Loucy (cell line): ENCODE data around the gene ZNF708.

Experiments
- H2AFZ ChIP-seq: fragments of 200-600 bp; sonication (generic); 2 replicates; pipeline ENCODE4 v1.6.0; 2016; ENCODE audit warnings: antibody characterized with exemption, mild to moderate bottlenecking, low read length, moderate library complexity
- H3F3A ChIP-seq: fragments of 200-600 bp; 2 replicates; pipeline ENCODE4 v1.6.0; 2016; ENCODE audit warnings: antibody characterized with exemption, low read depth, mild to moderate bottlenecking
- H3K27me3 ChIP-seq: fragments of 200-600 bp; sonication (generic); 2 replicates; pipeline ENCODE4 v1.6.1; 2014; ENCODE audit warnings: low read length, mild to moderate bottlenecking; ENCODE audit not compliant: insufficient read depth, poor library complexity, severe bottlenecking
- H3K36me3 ChIP-seq: fragments of 200-600 bp; sonication (generic); 2 replicates; pipeline ENCODE4 v1.6.1; 2016; ENCODE audit warnings: low read length; ENCODE audit not compliant: insufficient read depth
- H3K4me1 ChIP-seq: fragments of 200-600 bp; sonication (generic); 2 replicates; pipeline ENCODE4 v1.5.1; 2014; ENCODE audit warnings: low read length, mild to moderate bottlenecking; ENCODE audit not compliant: insufficient read depth, poor library complexity, severe bottlenecking
- H3K4me2 ChIP-seq: fragments of 200-600 bp; sonication (generic); 2 replicates; pipeline ENCODE4 v1.6.0; 2014; ENCODE audit warnings: antibody characterized with exemption, low read length, low read depth, mild to moderate bottlenecking; ENCODE audit not compliant: poor library complexity, severe bottlenecking
- H3K4me3 ChIP-seq: fragments of 200-600 bp; sonication (generic); 2 replicates; pipeline ENCODE4 v1.5.1; 2014; ENCODE audit warnings: low read length, mild to moderate bottlenecking, mixed read lengths; ENCODE audit not compliant: poor library complexity, severe bottlenecking
- H3K79me2 ChIP-seq: fragments of 200-600 bp; sonication (generic); 2 replicates; pipeline ENCODE4 v1.6.1; 2014; ENCODE audit warnings: low read length; ENCODE audit not compliant: insufficient read depth
- H3K9ac ChIP-seq: fragments of 200-600 bp; sonication (generic); 2 replicates; pipeline ENCODE4 v1.6.0; 2014; ENCODE audit warnings: mild to moderate bottlenecking, low read depth, low read length, moderate library complexity; ENCODE audit not compliant: poor library complexity, severe bottlenecking
- H3K9me2 ChIP-seq: fragments of 200-600 bp; sonication (generic); replicated peaks from 2 replicates; pipeline ENCODE4 v1.6.1; 2016; ENCODE audit warnings: low read depth, low read length, mixed read lengths
- H3K9me3 ChIP-seq: fragments of 200-600 bp; sonication (generic); 2 replicates; pipeline ENCODE4 v1.6.1; 2014; ENCODE audit warnings: mild to moderate bottlenecking, antibody characterized with exemption, low read length, low read depth; ENCODE audit not compliant: insufficient read depth
- H4K20me1 ChIP-seq: fragments of 200-600 bp; sonication (generic); 2 replicates; pipeline ENCODE4 v1.6.0; 2014; ENCODE audit warnings: antibody characterized with exemption, low read length, mild to moderate bottlenecking; ENCODE audit not compliant: insufficient read depth, poor library complexity, severe bottlenecking
- EZH2phosphoT487 ChIP-seq: fragments of 200-600 bp; IDR thresholded peaks from 2 replicates; pipeline ENCODE4 v1.6.1; 2018; ENCODE audit warnings: antibody characterized with exemption, mild to moderate bottlenecking, moderate library complexity, borderline replicate concordance
- TF ChIP-seq, protein P1 (sequence below): fragments of 200-600 bp; sonication (generic); conservative IDR thresholded peaks from 2 replicates; pipeline ENCODE4 v1.5.1; 2014; ENCODE audit warnings: mild to moderate bottlenecking, antibody characterized with exemption, low read length

ZNF708 gene

DNA sequence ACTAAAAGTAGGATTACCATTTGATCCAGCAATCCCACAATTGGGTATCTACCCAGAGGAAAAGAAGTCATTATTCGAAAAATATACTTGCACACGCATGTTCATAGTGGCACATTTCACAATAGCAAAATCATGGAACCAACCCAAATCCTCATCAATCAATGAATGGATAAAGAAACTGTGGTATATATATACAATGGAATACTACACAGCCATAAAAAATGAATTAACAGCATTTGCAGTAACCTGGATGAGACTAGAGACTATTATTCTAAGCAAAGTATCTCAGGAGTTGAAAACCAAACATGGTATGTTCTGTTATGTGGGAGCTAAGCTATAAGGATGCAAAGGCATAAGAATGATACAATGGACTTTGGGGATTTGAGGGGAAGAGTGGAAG lies 3.0 kb downstream of the ZNF708 start:
- peak overlapping the region; percentile 58 for H3K4me3 ChIP-seq
- peaks cover 76% of the 10 kb centered on the region for H3K79me2 ChIP-seq
- TF ChIP-seq, protein P1, sequence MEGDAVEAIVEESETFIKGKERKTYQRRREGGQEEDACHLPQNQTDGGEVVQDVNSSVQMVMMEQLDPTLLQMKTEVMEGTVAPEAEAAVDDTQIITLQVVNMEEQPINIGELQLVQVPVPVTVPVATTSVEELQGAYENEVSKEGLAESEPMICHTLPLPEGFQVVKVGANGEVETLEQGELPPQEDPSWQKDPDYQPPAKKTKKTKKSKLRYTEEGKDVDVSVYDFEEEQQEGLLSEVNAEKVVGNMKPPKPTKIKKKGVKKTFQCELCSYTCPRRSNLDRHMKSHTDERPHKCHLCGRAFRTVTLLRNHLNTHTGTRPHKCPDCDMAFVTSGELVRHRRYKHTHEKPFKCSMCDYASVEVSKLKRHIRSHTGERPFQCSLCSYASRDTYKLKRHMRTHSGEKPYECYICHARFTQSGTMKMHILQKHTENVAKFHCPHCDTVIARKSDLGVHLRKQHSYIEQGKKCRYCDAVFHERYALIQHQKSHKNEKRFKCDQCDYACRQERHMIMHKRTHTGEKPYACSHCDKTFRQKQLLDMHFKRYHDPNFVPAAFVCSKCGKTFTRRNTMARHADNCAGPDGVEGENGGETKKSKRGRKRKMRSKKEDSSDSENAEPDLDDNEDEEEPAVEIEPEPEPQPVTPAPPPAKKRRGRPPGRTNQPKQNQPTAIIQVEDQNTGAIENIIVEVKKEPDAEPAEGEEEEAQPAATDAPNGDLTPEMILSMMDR: no peak
- TF ChIP-seq EZH2phosphoT487: no peak
- H3K4me2 ChIP-seq: peak overlapping the region; percentile 64
- H3K9me2 ChIP-seq: no peaks in the 10 kb centered on the region
- peaks cover 30% of the 10 kb centered on the region for H3K4me1 ChIP-seq
- no peaks in the 10 kb centered on the region for H3F3A ChIP-seq
- H3K9ac ChIP-seq: no peak overlapping the region
- no peak overlapping the region for H2AFZ ChIP-seq
- no peaks in the 10 kb centered on the region for H3K27me3 ChIP-seq
- no peaks in the 10 kb centered on the region for H3K36me3 ChIP-seq
- H4K20me1 ChIP-seq: peaks cover 34% of the 10 kb centered on the region
- H3K9me3 ChIP-seq: no peaks in the 10 kb centered on the region; the same call in 1 of the 2 replicates

DNA sequence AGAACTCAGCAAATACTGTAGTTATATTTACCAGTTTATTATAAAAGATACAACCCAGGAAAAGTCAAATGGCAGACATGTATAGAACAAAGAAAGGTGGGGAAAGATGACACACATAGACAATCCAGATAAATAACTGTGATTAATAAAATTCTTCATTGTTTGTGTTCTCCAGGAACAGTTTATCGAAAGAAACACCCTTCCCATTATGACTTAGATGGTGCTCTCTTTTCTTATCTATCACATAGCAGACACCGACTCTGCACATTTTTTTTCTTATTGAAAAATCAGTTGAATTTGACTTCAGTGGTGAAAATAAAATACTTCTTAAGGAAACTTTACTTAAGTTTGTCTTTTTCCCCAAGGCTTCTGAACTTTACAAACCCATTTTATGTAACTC lies 6.2 kb downstream of the ZNF708 start:
- H3K27me3 ChIP-seq: no peaks in the 10 kb centered on the region
- H3K9me2 ChIP-seq: no peaks in the 10 kb centered on the region
- TF ChIP-seq EZH2phosphoT487: no peak
- TF ChIP-seq, protein P1: no peak
- H4K20me1 ChIP-seq: peaks cover 62% of the 10 kb centered on the region
- H2AFZ ChIP-seq: no peak overlapping the region
- H3K4me2 ChIP-seq: peak overlapping the region; percentile 54
- no peaks in the 10 kb centered on the region for H3K36me3 ChIP-seq
- peaks cover 26% of the 10 kb centered on the region for H3K4me1 ChIP-seq
- H3K79me2 ChIP-seq: peaks cover 98% of the 10 kb centered on the region
- H3K9me3 ChIP-seq: no peaks in the 10 kb centered on the region; the same call in 1 of the 2 replicates
- H3K4me3 ChIP-seq: peak overlapping the region; percentile 30
- H3F3A ChIP-seq: no peaks in the 10 kb centered on the region
- H3K9ac ChIP-seq: peak overlapping the region; percentile 51

- no peaks in the 10 kb centered on the region; the same call in 1 of the 2 replicates for H3K9me3 ChIP-seq
- no peak overlapping the region for H2AFZ ChIP-seq
- TF ChIP-seq, protein P1: no peak
- TF ChIP-seq EZH2phosphoT487: no peak
- no peak overlapping the region for H3K9ac ChIP-seq
- peaks cover 98% of the 10 kb centered on the region for H3K79me2 ChIP-seq
- peak overlapping the region; percentile 30 for H3K4me3 ChIP-seq
- H3K9me2 ChIP-seq: no peaks in the 10 kb centered on the region
- H3K27me3 ChIP-seq: no peaks in the 10 kb centered on the region
- peaks cover 21% of the 10 kb centered on the region for H3K4me1 ChIP-seq
- peak overlapping the region; percentile 54 for H3K4me2 ChIP-seq
- no peaks in the 10 kb centered on the region for H3K36me3 ChIP-seq
- no peaks in the 10 kb centered on the region for H3F3A ChIP-seq
- peaks cover 63% of the 10 kb centered on the region for H4K20me1 ChIP-seq
Observed at GRCh38 chr19:21322528-21322927, 6.7 kb downstream of the ZNF708 start.
